Stimulated activated naive CD8-positive, alpha-beta T cell treated with anti-CD3 and anti-CD28 coated beads, Interleukin-15, amount 100 ng/mL, for 72 hours (primary cell): Measurements from ENCODE around the gene LYPLAL1.
A peak's percentile ranks its signal among the peaks of the same experiment; 100 is the strongest.

ENCODE experiments used
- ATAC-seq: fragments of 150-1000 bp; cut with Tn5 transposase; 2 replicates; pipeline ENCODE4 v1.10.0; 2021; ENCODE audit warnings: mild to moderate bottlenecking, moderate library complexity
- DNase-seq, 2 donors: peaks; one replicate each; pipeline ENCODE4 v3.0.0; 2021 to 2022
- H3K27ac Mint-ChIP-seq, 2 donors: one replicate each; pipeline ENCODE4 v1.8.0; 2022; ENCODE audit warnings: mild to moderate bottlenecking in 2 of 2, mixed read lengths in 2 of 2, moderate library complexity in 2 of 2
- H3K27me3 Mint-ChIP-seq: one replicate; pipeline ENCODE4 v1.8.0; 2022; ENCODE audit warnings: mixed read lengths
- H3K4me1 Mint-ChIP-seq: one replicate; pipeline ENCODE4 v1.8.0; 2022; ENCODE audit warnings: mild to moderate bottlenecking, mixed read lengths
- H3K4me3 Mint-ChIP-seq, 2 donors: one replicate each; pipeline ENCODE4 v1.8.0; 2022; ENCODE audit warnings: mild to moderate bottlenecking in 2 of 2, mixed read lengths in 2 of 2, moderate library complexity in 1 of 2
- H3K9me3 Mint-ChIP-seq, 2 donors: one replicate each; pipeline ENCODE4 v1.8.0; 2022; ENCODE audit warnings: mixed read lengths in 2 of 2

The LYPLAL1 gene

DNA sequence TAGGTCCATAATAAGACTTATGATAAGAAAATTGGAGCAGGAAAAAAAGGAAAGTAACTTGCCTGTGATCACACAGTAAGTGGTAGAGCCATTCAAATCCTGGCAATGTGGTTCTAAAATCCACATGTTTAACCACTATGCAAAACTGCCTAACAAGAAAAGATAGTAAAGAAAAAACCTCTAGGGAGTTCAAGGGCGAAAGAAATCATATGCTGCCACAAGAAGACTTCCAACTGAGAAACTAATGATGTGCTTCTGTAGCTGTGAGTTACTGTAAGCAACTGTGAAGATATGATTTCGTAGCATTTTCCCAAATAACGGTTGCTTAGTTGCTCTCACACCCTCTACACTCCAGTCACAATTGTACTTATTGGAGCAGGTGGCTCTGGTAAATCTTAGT, 20.9 kb upstream of the LYPLAL1 start:
- Mint-ChIP-seq H3K4me1 (no peaks in the 10 kb centered on the region), H3K27ac (no peak overlapping the region), H3K9me3 (no peaks in the 10 kb centered on the region), H3K4me3 (no peak overlapping the region), H3K27me3 (no peaks in the 10 kb centered on the region)
- ATAC-seq (no peak), DNase-seq (no peak)

DNA sequence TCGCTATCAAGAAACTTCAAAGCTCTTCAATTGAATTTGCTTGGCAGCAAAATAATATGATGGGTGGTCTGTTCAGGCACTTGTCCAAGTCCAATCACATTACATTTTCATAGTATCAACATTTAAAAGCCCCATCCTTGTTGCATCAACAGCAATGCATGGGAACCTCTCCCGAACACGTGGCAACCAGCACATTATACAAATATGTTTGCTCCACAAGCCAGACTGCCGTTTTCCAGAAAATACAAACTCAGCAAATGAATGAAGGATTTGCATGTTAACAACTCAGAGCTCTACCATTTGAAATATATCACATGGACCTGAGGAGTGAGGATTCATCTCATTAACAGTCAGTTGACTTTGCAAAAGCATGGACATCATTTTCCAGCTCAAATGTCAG, 20.0 kb upstream of the LYPLAL1 start:
- H3K27ac Mint-ChIP-seq: no peak overlapping the region
- no peak for DNase-seq
- no peaks in the 10 kb centered on the region for H3K4me1 Mint-ChIP-seq
- no peaks in the 10 kb centered on the region for H3K9me3 Mint-ChIP-seq
- no peak overlapping the region for H3K4me3 Mint-ChIP-seq
- no peaks in the 10 kb centered on the region for H3K27me3 Mint-ChIP-seq
- ATAC-seq: no peak

DNA sequence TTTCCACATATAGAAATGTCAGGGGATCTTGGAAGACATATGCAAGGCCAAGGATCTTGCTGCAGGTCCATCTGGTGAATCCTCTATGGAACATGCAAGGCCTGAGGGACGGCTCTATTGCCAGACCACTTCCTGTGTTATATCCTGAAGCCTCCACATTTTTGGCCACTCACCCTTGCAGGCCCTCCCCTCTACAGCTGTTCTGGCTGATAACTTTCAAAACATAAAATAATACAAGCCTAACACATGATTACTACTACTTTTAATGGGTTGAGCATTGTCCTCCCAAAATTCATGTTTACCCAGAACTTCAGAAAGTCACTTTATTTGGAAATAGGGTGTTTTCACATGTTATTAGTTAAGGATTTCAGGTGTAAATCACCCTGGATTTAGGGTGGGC, 18.5 kb upstream of the LYPLAL1 start:
- Mint-ChIP-seq H3K27ac (no peak overlapping the region), H3K27me3 (no peaks in the 10 kb centered on the region), H3K4me3 (no peak overlapping the region), H3K9me3 (no peaks in the 10 kb centered on the region), H3K4me1 (no peaks in the 10 kb centered on the region)
- no peak for ATAC-seq
- no peak for DNase-seq

DNA sequence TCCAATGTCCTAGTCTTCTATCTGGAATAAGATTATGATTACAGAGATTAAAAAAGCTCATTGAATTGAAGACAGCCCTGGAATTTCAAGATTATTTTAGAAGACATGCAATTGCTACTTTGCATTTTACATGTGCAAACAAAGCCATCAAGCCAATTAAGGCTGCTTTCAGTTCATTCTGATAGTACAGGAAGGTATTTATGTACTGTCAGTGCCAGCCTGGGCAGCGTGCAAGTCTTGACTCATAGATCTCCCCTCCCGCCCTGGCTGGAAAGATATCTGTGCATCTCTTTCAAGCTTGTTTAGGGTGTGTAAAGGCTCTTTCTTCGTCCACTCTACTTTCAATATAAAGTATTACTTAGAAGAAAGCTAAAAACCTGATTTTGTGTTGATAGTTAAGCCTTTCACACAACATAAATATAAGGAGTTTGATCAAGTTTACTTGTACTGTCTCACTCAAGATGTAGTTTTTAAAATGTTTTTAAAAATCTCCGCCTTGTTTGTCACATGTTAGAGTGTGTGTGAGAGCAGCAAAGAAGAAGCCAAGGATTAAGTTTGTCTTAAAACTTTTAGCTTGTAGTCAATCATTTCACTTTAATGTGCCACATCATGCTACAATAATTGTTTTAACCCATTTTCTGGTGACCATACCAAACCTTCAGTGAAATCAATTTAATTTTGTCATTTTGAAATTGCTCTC, 13.6 kb upstream of the LYPLAL1 start:
- Mint-ChIP-seq H3K4me1 (no peaks in the 10 kb centered on the region), H3K27ac (no peak overlapping the region), H3K9me3 (no peaks in the 10 kb centered on the region), H3K27me3 (no peaks in the 10 kb centered on the region), H3K4me3 (no peak overlapping the region)
- no peak for DNase-seq
- ATAC-seq: no peak

DNA sequence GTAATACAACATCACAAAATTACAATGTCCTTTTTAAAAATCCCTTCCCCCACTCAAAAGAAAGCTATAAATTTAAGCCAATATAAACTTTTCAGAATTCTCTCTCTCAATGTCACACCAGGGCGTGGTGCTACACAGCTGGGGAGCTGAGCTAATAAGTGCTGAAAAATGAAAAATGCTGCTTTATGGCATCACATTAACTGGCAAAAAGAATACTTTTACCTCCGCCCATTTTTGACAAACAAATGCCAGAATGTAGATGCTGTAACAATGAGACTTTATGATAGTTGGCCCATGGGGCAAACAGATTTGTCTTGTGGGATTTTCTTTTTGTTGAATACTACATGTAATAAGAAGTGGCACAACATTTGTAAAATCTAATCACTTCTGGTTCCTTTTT, 12.7 kb upstream of the LYPLAL1 start:
- DNase-seq (no peak), ATAC-seq (no peak)
- Mint-ChIP-seq H3K9me3 (no peaks in the 10 kb centered on the region), H3K4me1 (no peaks in the 10 kb centered on the region), H3K27ac (no peak overlapping the region), H3K27me3 (no peaks in the 10 kb centered on the region), H3K4me3 (no peak overlapping the region)

DNA sequence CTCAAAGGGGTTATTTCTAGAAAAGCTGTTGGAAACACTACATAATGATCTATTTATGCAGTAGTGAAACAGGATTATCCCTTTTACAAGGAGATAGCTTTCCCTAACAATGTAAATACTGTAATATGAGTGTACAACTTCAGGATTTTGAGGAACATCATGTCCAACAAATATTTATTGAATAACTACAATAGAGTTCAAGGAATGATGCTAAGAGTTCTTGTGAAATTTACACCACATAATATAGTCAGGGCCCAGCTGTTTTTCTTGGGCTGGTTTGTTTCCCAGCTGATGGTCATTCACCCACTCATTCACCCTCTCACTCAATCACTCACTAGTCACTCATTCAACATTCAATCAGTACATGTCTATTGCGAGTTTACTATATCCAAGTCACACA, 12.3 kb upstream of the LYPLAL1 start:
- H3K4me1 Mint-ChIP-seq: no peaks in the 10 kb centered on the region
- no peak overlapping the region for H3K4me3 Mint-ChIP-seq
- no peak for ATAC-seq
- no peaks in the 10 kb centered on the region for H3K9me3 Mint-ChIP-seq
- H3K27me3 Mint-ChIP-seq: no peaks in the 10 kb centered on the region
- DNase-seq: no peak
- no peak overlapping the region for H3K27ac Mint-ChIP-seq

DNA sequence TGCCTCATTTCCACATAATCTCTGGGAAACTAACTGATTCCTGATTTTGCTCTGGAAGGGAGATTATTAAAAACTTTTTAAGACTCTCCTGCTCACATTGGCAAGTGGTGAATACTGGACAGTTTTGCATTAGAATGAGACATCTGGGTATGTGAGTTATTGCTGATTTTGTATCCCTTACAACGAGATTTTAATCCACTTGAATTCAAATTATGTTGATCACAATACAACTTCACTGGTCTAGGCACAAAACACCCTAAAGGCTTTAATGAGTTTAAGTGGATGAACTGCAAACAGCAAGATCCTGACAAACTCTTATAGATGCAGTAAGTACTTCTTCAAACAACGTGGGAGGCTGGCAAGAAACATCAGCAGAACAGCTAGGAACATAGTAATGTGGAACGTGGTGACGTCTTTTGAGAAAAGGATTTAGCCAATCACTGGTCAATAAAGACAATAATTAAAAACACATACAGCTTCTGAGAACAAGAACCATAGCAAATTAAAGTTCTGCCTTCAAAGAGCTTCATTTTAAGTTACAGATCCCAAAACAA, 10.2 kb upstream of the LYPLAL1 start:
- no peaks in the 10 kb centered on the region for H3K9me3 Mint-ChIP-seq
- DNase-seq (no peak), ATAC-seq (no peak)
- no peaks in the 10 kb centered on the region for H3K4me1 Mint-ChIP-seq
- no peak overlapping the region for H3K27ac Mint-ChIP-seq
- no peaks in the 10 kb centered on the region for H3K27me3 Mint-ChIP-seq
- no peak overlapping the region for H3K4me3 Mint-ChIP-seq

DNA sequence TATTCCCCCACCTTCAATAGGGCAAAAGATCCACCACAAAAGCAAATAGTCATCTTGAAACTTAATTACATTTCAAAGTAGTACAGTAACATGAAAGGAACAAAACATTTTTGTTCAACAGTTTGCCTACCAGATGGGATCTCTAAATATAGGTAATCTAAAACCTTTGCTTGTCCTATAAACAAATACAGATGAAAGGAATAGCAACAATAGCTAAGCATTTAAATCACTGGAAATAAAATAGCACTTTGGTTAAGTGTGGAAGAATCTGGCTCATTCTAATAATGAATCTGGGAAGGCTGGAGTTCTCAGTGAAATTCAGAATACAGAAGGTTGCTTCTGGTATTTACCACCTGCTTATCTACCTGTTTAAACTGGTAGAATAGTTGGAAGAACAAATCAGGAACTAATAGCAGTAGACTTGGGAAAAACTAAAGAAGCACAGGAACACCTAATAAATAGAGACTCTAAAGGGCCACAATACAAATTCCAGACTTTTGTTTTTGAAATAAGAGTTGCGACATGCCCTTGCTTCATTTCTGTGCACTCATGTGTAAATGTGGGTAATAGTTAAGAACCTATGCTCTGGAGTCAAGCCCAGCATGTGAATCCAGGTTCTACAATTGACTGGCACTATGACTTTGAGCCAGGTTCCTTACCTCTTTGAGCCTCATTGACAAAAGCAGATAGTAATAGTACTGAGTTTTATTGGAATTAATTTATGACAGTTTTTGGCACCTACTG, 2.3 kb upstream of the LYPLAL1 start:
- no peak overlapping the region for H3K4me3 Mint-ChIP-seq
- H3K27me3 Mint-ChIP-seq: no peaks in the 10 kb centered on the region
- no peak overlapping the region for H3K27ac Mint-ChIP-seq
- ATAC-seq (no peak), DNase-seq (no peak)
- H3K4me1 Mint-ChIP-seq: peaks cover 36% of the 10 kb centered on the region
- H3K9me3 Mint-ChIP-seq: peaks cover 3 to 5% of the 10 kb centered on the region in 2 donors

DNA sequence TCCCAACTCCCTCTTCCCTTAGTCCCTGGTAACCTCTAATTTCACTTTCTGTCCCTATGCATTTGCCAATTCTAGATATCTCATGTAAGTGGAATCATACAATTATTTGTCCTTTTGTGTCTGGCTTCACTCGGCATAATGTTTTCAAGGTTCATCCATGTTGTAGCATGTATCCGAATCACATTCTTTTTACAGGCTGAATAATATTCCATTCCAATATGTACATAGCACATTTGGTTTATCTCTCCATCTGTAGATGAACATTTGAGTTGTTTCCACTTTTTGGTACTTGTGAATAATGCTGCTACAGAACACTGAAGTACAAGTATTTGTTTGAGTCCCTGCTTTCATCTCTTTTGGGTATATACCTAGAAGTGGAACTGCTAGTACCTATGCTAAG, 857 bp upstream of the LYPLAL1 start:
- H3K27ac Mint-ChIP-seq: no peak overlapping the region
- peaks cover 3 to 5% of the 10 kb centered on the region in 2 donors for H3K9me3 Mint-ChIP-seq
- peak overlapping the region in 1 of 2 donors; percentile 96 for H3K4me3 Mint-ChIP-seq
- ATAC-seq (no peak), DNase-seq (no peak)
- H3K4me1 Mint-ChIP-seq: peaks cover 49% of the 10 kb centered on the region
- H3K27me3 Mint-ChIP-seq: no peaks in the 10 kb centered on the region

DNA sequence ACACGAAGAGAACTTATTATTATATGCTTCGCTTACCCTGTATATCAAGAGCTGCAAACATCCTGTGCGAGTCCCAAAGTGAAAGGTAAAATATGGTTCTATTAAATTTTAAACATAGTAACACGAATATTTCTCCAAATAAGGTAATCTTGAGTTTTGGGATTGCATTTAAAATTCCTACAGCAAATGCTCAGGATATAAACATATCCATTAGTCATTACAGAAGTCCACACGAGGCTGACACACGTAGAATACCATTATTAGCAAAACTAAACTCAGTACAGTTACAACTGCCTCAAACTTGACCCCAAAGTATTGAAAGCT, 282 bp upstream of the LYPLAL1 start:
- peak overlapping the region; percentile 96 to 99 for H3K4me3 Mint-ChIP-seq
- peaks cover 3 to 5% of the 10 kb centered on the region in 2 donors for H3K9me3 Mint-ChIP-seq
- peaks cover 52% of the 10 kb centered on the region for H3K4me1 Mint-ChIP-seq
- H3K27me3 Mint-ChIP-seq: no peaks in the 10 kb centered on the region
- DNase-seq (no peak), ATAC-seq (no peak)
- peak overlapping the region; percentile 98 for H3K27ac Mint-ChIP-seq

DNA sequence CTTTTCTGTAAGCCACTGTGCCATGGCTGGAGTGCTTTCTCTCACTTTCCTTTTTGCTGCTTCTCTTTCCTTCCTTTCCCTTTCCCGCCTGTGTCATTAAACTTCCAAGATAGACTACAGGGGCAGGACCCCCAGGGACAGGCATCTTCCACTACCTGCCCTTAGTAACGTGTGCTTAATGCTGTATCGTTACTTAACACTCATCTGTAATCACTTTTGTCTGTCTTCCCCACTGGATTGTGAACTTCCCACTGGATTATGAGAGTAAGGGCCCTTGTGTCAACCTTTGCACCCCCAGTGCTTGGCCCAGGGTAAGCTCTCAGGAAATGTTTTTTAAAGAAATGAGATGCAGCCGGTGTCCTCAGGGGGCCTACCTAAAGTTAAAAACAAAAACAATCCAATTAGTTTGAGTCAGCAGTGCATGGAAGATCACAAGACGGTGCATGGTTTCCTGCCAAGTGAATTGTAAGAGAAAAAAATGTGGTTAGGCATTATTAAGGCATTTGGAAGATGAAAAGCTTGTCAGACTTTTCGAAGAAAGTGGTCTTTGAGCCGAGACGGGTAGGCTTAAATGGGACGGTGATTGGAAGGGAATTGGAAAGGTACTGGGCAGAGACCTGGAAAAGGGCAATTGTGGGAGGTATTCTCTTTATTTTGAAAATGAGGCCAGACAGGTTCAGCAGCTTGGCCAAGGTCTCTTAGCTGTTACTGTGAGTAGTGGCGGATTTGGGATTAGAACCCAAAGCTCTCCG, 958 bp downstream of the LYPLAL1 start:
- peak overlapping the region; percentile 96 to 99 for H3K4me3 Mint-ChIP-seq
- H3K27me3 Mint-ChIP-seq: no peaks in the 10 kb centered on the region
- ATAC-seq (peak; percentile 73), DNase-seq (peak; percentile 15 to 40)
- H3K4me1 Mint-ChIP-seq: peaks cover 56% of the 10 kb centered on the region
- peaks cover 3 to 5% of the 10 kb centered on the region in 2 donors for H3K9me3 Mint-ChIP-seq
- H3K27ac Mint-ChIP-seq: peak overlapping the region; percentile 98

DNA sequence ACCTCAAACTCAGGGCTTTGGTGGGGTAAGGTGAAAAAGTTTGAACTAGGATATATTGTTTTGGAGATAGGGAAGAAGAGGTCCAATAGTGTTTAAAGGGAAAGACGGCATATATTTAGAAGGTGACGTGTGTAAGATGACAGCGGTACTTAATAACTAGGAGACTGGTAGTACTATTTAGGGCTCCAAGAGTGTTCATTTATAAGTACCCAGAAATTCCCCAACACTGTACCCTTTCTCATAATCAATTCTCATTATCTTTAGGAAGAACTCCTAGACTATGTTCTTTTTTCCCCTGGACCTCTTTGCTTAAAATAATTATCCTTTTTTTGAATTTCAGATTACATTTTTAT, 1.5 kb downstream of the LYPLAL1 start:
- Mint-ChIP-seq H3K4me3 (peak overlapping the region; percentile 96 to 99), H3K27ac (peak overlapping the region; percentile 98), H3K27me3 (no peaks in the 10 kb centered on the region), H3K4me1 (peaks cover 61% of the 10 kb centered on the region), H3K9me3 (peaks cover 3 to 5% of the 10 kb centered on the region in 2 donors)
- no peak for ATAC-seq
- DNase-seq: no peak

DNA sequence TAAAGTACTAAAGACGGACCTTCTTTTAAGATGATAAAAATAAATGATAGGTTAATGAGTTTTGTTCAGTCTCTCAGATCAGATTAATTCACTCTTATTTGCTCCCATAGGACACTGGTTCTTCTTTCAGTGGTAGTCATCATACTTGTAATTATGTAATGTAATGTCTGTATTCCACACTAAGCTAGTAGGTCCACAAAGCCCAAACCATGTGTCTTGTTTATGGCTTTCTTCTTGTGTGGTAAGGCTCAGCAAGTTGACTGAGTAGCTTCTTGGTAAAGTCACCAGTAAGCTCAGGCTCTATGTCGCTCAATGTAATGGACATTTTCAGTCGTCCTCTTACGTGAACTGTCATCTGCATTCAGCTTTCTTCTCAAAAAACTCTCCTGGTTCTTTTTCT, 2.5 kb downstream of the LYPLAL1 start:
- peaks cover 56% of the 10 kb centered on the region for H3K4me1 Mint-ChIP-seq
- H3K9me3 Mint-ChIP-seq: peaks cover 3 to 5% of the 10 kb centered on the region in 2 donors
- H3K27me3 Mint-ChIP-seq: no peaks in the 10 kb centered on the region
- DNase-seq (no peak), ATAC-seq (no peak)
- H3K4me3 Mint-ChIP-seq: peak overlapping the region in 1 of 2 donors; percentile 17
- no peak overlapping the region for H3K27ac Mint-ChIP-seq

DNA sequence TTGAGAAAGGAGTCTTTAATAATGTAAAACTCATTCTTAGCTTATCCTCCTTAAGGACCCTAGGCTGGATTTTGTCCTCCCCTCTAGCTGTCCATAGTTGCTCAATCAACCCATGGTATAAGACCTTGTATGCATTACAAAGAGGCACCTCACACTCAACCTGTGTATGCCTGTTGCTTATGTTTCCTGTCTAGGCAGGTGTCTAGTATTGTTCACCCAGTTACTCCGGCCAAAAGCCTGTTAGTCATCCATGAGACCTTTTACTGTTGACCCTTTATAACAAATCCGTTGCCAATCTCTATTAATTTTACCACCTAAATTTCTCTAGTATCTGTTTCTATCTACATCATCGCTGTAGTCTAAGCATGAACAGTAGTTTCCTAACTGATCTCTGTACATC, 3.7 kb downstream of the LYPLAL1 start:
- Mint-ChIP-seq H3K4me3 (no peak overlapping the region), H3K4me1 (peaks cover 52% of the 10 kb centered on the region), H3K27me3 (no peaks in the 10 kb centered on the region), H3K27ac (no peak overlapping the region), H3K9me3 (peaks cover 3 to 5% of the 10 kb centered on the region in 2 donors)
- DNase-seq: no peak
- no peak for ATAC-seq

DNA sequence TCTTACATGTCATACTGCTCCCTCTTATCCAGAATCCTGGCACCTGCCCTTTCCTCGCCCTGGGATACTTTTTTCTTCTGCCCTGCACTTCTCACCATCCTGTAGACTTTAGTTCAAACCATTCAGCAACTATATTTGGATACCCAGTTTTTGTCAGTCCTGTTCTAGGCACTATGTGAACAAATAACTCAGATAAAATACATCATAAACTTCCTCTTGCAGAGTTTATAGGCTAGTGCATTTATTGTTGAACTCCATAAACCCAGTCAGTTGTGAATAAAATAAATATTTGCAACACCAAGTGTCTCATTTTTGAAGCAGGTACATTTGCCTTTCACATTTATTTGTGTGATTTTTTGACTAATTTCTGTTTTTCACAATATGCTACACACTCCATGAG, 4.3 kb downstream of the LYPLAL1 start:
- ATAC-seq: no peak
- peaks cover 0 to under 1% of the 10 kb centered on the region in 2 donors for H3K9me3 Mint-ChIP-seq
- no peak for DNase-seq
- H3K4me1 Mint-ChIP-seq: peaks cover 52% of the 10 kb centered on the region
- H3K4me3 Mint-ChIP-seq: no peak overlapping the region
- no peaks in the 10 kb centered on the region for H3K27me3 Mint-ChIP-seq
- no peak overlapping the region for H3K27ac Mint-ChIP-seq

DNA sequence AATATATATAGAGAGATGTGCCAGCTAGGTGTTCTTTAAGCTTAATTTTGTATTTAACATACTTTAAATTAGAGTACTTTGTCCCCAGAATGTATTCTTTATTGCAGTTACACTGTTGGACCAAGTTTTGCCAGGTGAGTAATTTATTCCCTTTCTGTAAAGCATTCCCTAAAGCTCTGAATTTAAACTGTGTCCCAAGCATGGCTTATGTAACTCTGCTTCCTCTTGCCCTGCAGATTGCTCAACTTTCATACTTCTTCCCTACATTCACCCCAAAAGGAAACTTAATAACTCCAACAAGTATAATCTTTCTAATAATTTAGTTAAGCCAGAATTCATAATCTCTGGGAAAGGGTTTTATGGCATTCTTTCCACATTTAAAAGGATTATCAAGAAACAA, 5.6 kb downstream of the LYPLAL1 start:
- Mint-ChIP-seq H3K27ac (no peak overlapping the region), H3K9me3 (no peaks in the 10 kb centered on the region), H3K4me1 (peaks cover 59% of the 10 kb centered on the region), H3K27me3 (no peaks in the 10 kb centered on the region), H3K4me3 (no peak overlapping the region)
- ATAC-seq (no peak), DNase-seq (no peak)
